ENCODE data around the gene DDB1.

DNA sequence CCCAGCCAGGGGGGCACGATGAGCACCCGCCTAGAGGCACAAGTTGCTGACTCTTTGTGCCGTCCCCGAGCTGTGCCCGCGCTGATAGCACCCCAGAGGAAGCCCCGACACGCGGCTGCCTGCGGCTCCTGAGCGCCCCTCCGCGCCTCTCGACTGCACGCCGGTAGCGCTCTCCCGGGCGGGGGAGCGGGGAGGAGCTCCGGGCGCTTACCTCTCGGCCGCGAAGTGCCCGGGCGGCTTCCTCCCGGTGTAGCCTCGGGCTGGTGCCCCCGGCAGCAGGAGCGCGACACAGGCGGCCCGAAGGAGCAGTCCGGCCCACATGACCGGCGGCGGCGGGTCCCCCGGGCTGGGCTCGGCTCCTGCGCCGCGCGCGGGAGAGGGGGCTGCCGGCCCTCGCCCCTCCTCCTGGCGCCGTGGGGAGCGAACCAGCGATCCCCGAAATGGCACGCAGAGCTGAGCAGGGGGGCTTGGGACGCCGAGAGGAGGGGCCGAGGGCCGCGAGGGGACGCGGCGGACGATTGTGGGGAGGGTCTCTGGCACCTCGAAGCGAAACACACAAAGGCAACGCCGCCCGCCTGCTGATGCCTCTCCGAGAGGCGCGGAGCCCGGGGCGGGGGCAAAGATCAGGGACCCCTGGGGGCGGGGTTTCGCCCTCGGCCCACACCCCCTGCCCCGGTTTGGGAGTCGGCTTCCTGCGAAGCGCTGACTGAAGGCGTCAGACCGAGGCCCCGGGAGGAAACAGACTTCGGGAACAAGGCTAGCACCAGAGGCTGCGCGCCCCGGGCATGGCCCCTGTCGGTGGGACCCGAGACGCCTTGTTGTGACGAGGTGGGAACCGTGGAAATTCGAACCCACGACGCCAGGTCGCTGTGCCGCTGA is 37.9 kb downstream of the DDB1 start, which contains the start of gene VWCE:
- TF ChIP-seq, protein P1, sequence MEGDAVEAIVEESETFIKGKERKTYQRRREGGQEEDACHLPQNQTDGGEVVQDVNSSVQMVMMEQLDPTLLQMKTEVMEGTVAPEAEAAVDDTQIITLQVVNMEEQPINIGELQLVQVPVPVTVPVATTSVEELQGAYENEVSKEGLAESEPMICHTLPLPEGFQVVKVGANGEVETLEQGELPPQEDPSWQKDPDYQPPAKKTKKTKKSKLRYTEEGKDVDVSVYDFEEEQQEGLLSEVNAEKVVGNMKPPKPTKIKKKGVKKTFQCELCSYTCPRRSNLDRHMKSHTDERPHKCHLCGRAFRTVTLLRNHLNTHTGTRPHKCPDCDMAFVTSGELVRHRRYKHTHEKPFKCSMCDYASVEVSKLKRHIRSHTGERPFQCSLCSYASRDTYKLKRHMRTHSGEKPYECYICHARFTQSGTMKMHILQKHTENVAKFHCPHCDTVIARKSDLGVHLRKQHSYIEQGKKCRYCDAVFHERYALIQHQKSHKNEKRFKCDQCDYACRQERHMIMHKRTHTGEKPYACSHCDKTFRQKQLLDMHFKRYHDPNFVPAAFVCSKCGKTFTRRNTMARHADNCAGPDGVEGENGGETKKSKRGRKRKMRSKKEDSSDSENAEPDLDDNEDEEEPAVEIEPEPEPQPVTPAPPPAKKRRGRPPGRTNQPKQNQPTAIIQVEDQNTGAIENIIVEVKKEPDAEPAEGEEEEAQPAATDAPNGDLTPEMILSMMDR (IDR thresholded peaks at IDR 0.05; ENCODE audit: low read depth, low read length), result peak; percentile 34
- no peak for TF ChIP-seq POLR2A (IDR thresholded peaks at IDR 0.05; ENCODE audit: extremely low read depth, insufficient read length)

Data from NB4 (cell line).